ENCODE results near the gene ARAP1.

GRCh38 chr11:72682238-72682857 is 69.9 kb downstream of the ARAP1 start:
- TF ChIP-seq CTCF (IDR thresholded peaks at IDR 0.05) (no peak), POLR2A (IDR thresholded peaks at IDR 0.05) (no peak)
